ENCODE results near the gene GPS1.

- TF ChIP-seq POLR2A (IDR thresholded peaks at IDR 0.05) (no peak), CTCF (IDR thresholded peaks at IDR 0.05) (no peak)
These were observed 7.7 kb downstream of the GPS1 start for GRCh38 chr17:82059272-82060000.
